GM18909 (cell line): ENCODE measurements around the gene PDE9A.

ENCODE experiments used
- ATAC-seq: cut with Tn5 transposase; IDR thresholded peaks from one replicate; pipeline ENCODE4 v1.9.1; 2021; ENCODE audit warnings: mild to moderate bottlenecking; ENCODE audit not compliant: unreplicated experiment, poor library complexity

PDE9A gene

DNA sequence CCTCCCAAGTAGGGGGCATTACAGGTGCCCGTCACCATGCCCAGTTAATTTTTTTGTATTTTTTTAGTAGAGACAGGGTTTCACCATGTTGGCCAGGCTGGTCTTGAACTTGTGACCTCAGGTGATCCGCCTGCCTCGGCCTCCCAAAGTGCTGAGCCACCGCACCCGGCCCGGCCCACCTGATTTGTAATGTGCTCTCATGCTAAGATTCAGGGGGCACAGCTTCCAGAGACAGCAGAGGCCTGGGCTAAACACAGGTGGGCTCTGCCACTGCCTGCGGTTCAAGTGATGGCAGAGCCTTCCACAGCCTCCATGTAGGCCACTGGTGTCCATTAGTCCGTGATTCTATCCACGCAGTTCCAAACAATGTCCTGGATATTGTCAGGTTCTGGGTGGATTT, 98.4 kb downstream of the PDE9A start:
- no peak for ATAC-seq

DNA sequence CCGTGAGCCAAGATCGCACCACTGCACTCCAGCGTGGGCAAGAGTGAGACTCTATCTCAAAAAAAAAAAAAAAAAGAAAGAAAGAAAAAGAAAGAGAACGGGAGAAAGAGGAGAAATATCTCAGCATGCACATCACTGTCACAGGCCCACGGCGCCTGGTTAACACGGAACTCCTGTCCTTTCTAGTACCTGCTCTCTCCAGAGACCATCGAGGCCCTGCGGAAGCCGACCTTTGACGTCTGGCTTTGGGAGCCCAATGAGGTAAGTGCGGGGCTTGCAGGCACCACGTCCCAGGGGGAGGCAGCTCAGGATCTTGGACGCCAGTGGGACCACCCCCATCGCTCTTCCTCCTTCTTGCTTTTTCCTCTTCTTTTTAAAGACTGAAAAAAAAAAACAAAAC, 100.4 kb downstream of the PDE9A start:
- ATAC-seq: no peak

DNA sequence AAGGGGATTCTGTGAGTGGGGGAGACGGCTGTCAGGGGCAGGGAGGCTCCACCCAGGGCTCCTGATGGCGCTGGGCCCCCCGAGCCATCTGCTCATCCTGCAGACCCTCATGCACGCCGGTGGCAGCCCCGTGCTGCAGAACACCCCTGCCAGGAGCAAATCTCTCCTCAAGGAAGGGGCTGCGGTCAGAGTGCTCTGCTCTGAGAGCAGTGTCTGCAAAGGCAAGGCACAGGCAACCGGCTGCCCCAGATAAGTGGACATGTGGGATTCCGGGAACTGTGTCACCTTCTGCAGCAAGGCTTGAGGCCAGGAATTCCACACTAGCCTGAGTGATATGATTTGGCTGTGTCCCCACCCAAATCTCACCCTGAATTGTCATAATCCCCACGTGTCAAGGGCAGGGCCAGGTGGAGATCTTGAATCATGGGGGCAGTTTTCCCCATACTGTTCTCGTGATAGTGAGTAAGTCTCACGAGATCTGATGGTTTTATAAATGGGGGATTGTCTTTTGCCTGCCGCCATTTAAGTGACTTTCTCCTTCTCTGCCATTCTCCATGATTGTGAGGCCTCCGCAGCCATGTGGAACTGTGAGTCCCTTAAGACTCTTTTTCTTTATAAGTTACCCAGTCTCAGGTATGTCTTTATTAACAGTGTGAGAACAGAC, 101.0 kb downstream of the PDE9A start:
- no peak for ATAC-seq

GRCh38 chr21:42755031-42755665, 101.7 kb downstream of the PDE9A start:
- ATAC-seq: no peak

- ATAC-seq: no peak
Observed at GRCh38 chr21:42755766-42756579, 102.6 kb downstream of the PDE9A start.

GRCh38 chr21:42756580-42757250, 103.3 kb downstream of the PDE9A start:
- ATAC-seq: no peak

DNA sequence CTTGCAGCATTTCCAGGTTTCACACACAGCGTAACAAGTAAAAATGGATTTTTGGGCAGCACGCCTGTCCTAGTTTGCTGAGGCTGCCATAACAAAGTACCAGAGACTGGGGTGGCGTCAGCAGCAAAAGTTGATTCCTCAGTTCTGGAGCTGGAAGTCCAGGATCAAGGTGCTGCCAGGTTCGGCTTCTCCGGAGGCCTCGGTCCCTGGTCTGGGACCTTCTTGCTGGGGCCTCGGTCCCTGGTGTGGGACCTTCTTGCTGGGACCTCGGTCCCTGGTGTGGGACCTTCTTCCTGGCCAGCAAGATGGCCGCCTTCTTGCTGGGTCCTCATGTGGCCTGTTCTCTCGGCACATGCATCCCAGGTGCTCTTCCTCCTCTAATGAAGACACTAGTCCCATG, 104.0 kb downstream of the PDE9A start:
- ATAC-seq: no peak

GRCh38 chr21:42757826-42758655, 104.6 kb downstream of the PDE9A start:
- no peak for ATAC-seq

DNA sequence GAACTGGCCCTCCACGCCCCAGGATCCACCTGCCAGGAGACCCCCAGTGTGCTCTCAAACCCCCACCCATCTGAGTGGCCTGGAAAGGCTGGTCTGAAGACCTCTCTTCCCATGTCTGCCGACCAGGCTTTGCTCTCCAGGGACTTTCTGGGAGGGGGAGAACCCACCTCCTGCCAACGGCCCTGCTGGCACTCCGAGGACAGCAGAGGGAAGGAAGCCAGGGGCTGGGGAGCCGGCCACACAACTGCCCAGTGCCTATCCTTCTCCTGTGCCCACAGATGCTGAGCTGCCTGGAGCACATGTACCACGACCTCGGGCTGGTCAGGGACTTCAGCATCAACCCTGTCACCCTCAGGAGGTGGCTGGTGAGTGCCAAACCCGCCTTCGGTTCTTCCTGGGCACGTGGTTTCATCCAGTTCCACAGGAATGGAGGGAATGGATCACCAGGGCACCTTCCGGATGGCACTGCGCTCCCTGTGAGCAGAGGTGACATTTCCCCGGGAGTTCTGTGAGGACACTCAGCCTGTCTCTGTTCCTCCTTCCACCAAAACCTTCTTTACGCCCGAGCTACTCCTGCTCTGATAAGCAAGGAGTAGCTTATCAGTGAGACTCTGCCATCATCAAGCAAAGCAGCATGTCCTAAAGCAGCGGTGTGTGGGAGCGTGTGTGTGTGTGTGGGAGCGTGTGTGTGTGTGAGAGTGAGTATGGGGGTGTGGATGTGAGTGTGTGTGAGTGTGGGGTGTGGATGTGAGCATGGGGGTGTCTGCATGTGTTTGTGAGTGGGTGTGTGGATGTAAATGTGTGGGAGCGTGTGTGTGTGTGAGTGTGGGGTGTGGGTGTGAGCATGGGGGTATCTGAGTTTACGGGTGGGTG, 105.5 kb downstream of the PDE9A start:
- no peak for ATAC-seq

GRCh38 chr21:42759594-42759927, 106.1 kb downstream of the PDE9A start:
- ATAC-seq: no peak

GRCh38 chr21:42760361-42760950, 107.0 kb downstream of the PDE9A start:
- no peak for ATAC-seq

DNA sequence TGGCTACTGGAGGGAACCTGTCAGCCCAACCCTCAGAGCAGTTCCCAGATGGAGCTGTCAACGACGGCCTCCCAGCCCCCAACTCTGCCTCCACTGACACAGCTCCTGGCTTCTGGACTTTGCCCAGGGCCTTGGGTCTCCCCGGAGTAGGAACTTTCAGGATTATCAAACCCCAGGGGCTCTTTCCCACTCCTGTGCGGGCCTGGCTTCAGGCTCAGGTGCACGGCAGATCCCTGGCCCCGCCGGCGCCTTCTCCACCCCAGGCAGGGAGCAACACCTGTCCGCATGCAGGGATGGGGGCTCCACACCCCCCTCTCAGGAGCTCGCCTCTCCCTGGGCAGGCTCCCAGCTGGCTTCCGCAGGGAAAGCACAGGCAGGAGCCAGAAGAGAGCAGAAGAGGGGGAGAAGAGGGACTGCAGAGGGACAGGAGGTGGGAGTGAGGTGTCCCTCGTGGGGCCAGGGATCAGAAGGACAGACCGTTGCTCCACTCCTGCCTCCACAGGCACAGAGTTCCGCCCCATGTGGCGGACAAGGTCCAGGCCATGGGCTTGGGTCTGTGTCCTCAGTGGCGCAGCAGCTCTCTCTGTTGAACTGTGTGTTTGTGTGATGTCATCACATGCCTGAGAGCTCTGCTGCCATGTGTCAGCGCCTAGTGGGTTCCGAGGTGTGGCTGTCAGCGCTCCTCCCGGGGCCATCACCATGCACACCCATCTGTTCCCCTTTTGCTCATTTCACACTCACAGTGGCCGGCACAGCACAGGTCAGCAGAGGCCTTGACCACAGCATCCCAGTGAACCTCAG, 107.7 kb downstream of the PDE9A start:
- no peak for ATAC-seq

DNA sequence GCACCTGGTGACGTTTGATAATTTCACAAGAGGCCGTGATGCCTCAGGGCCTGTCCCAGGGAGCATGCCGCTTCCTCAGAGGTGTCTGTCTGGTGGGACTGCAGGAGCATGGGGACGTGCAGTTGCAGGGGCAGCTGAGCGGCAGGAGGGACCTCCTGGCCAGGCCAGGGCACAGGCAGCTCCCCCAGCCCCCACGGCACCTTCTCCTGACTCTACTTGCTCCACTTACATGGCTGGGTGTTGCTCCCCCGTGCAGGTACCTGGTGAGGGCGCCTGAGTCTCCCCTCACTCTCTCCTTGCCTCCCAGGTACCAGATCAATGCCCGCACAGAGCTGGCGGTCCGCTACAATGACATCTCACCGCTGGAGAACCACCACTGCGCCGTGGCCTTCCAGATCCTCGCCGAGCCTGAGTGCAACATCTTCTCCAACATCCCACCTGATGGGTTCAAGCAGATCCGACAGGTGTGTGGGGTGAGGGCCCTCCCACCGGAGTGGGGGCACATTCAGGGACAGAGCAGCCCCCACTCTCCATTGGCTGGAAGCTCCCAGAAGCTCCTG, 108.4 kb downstream of the PDE9A start:
- ATAC-seq: no peak

DNA sequence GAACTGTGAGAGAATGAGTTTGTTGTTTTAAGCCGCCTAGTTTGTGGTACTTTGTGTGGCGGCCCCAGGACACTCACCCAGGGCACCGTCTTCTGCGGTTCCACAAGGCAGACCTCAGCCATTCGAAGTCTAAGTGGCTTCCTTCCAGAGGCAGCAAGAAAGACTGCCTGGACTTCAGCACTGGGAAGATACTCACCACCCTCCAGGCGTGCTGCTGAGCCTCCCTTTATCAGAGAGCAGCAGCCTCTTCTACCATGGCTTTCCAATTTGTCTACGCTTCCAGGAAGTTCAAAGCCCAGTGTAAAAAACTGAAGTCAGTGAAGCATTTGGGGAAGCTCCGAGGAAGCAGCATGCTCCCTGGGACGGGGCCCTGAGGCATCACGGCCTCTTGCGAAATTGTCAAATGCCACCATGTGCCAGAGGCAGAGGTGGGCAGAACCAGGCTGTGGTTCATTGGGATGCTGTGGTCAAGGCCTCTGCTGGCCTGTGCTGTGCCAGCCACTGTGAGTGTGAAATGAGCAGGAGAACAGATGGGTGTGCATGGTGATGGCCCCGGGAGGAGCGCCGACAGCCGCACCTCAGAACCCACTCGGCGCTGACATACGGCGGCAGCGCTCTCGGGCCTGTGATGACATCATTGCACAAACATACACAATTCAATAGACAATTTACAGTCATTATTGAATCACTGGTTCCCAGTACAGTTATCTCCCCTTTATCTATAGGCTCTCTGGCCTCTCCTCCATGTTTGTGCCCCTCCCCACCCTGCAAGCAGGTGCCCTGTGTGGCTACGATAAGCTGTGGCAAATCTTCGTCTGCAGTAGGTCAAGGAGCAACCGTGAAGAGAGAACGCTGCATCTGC, 110.4 kb downstream of the PDE9A start:
- ATAC-seq: no peak

GRCh38 chr21:42764443-42764760, 111.0 kb downstream of the PDE9A start:
- ATAC-seq: no peak

- ATAC-seq: no peak
Observed at GRCh38 chr21:42764883-42765282, 111.5 kb downstream of the PDE9A start.

DNA sequence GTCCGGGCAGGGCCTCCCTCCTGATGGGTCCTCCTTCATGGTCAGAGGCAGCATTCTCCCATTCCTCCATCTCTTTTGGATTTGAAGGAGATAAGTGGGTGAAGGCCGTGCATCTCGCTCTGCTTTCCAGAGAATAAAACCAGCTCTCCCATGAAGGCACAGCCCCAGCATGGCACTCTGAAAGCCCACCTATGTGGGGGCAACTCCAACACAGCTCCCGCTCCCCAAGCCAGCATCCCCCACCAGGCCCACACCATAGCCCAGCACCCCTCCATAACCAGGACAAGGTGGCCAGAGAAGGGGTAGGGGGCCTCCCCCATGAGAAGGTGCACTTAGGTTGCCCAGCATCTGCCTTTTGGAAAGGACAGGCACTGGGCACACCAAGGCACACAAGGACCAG, 112.2 kb downstream of the PDE9A start:
- no peak for ATAC-seq
